Right hindlimb (tissue), 1 donor: ENCODE data around the gene BRD1.
A peak's percentile ranks its signal among the peaks of the same experiment; 100 is the strongest.
"Not testable (repeated sequence)": the region's sequence is repeated elsewhere in the genome, so short reads cannot be mapped to it uniquely, and the experiment has no call there.

Experiments used
- DNase-seq: peaks from one replicate; pipeline ENCODE4 v3.0.0-alpha.2; 2018

BRD1 gene

GRCh38 chr22:49767355-49768062, 60.2 kb downstream of the BRD1 start:
- DNase-seq = peak; percentile 16

GRCh38 chr22:49765951-49766350, 61.7 kb downstream of the BRD1 start:
- DNase-seq = no peak

- peak; percentile 14 for DNase-seq
Observed at GRCh38 chr22:49765091-49765771, 62.4 kb downstream of the BRD1 start.

- peak; percentile 34 for DNase-seq
Observed at GRCh38 chr22:49764127-49764581, 63.5 kb downstream of the BRD1 start.

- no peak for DNase-seq
Observed at GRCh38 chr22:49763696-49764095, 64.0 kb downstream of the BRD1 start.

GRCh38 chr22:49763138-49763537, 64.5 kb downstream of the BRD1 start:
- DNase-seq = no peak

- DNase-seq = not testable (repeated sequence)
Observed at GRCh38 chr22:49762571-49762970, 65.1 kb downstream of the BRD1 start.

GRCh38 chr22:49761836-49762235, 65.8 kb downstream of the BRD1 start:
- DNase-seq = no peak

- no peak for DNase-seq
Observed at GRCh38 chr22:49760630-49761571, 66.8 kb downstream of the BRD1 start.

- no peak for DNase-seq
Observed at GRCh38 chr22:49760280-49760629, 67.4 kb downstream of the BRD1 start.

- DNase-seq = no peak
Observed at GRCh38 chr22:49756676-49757075, 71.0 kb downstream of the BRD1 start.

GRCh38 chr22:49756201-49756600, 71.5 kb downstream of the BRD1 start:
- no peak for DNase-seq

- DNase-seq = no peak
Observed at GRCh38 chr22:49755631-49756001, 72.1 kb downstream of the BRD1 start.

GRCh38 chr22:49754696-49755630, 72.7 kb downstream of the BRD1 start:
- no peak for DNase-seq

- DNase-seq = no peak
Observed at GRCh38 chr22:49753961-49754695, 73.5 kb downstream of the BRD1 start.

- DNase-seq = no peak
Observed at GRCh38 chr22:49753276-49753890, 74.3 kb downstream of the BRD1 start.

- no peak for DNase-seq
Observed at GRCh38 chr22:49752598-49753091, 75.0 kb downstream of the BRD1 start.

- no peak for DNase-seq
Observed at GRCh38 chr22:49751966-49752597, 75.6 kb downstream of the BRD1 start.

GRCh38 chr22:49751318-49751965, 76.2 kb downstream of the BRD1 start:
- no peak for DNase-seq
